Panc1 (cell line): Measurements from ENCODE around the gene ADCY2. TPM values are rescaled to one million over a fixed set of nuclear protein-coding genes. Genes with fewer than 3 reads are reported as not detected.

ENCODE experiments used
- ATAC-seq: fragments of 200-7000 bp; cut with Tn5 transposase; 2 replicates; pipeline ENCODE4 v1.9.1; 2020; ENCODE audit warnings: mild to moderate bottlenecking, moderate library complexity
- BruUV-seq: library from RNA; stranded (reverse); fragments of 400-500 nt; replicated peaks from 2 replicates; lab custom pipeline; 2021; lab: Mats Ljungman, UMichigan
- CTCF ChIA-PET: fragments of 300-600 bp; sonication (Branson Sonifier 250); formaldehyde crosslinking; loops from one replicate; lab custom pipeline; 2022; ENCODE audit warnings: antibody characterized with exemption; lab: Charles Lee
- POLR2A ChIA-PET: fragments of 300-600 bp; sonication (Branson Sonifier 250); formaldehyde crosslinking; loops from one replicate; lab custom pipeline; 2022; ENCODE audit warnings: antibody characterized with exemption; lab: Charles Lee
- DNase-seq: peaks from one replicate; pipeline ENCODE4 v3.0.0-alpha.2; 2010; ENCODE audit warnings: low read depth, low spot score
- H3K27ac ChIP-seq: 2 replicates; pipeline ENCODE4 v1.5.1; 2011; ENCODE audit warnings: mild to moderate bottlenecking, low read length, inconsistent platforms
- H3K27me3 ChIP-seq: fragments of 200-500 bp; sonication (Bioruptor generic); 2 replicates; pipeline ENCODE4 v1.6.0; 2014; ENCODE audit warnings: low read length, inconsistent platforms; ENCODE audit not compliant: control insufficient read depth, insufficient read depth
- H3K36me3 ChIP-seq: fragments of 200-500 bp; sonication (Bioruptor generic); 2 replicates; pipeline ENCODE4 v1.5.1; 2014; ENCODE audit warnings: inconsistent platforms, mild to moderate bottlenecking, low read length, moderate library complexity; ENCODE audit not compliant: control insufficient read depth, insufficient read depth
- H3K4me1 ChIP-seq: 2 replicates; pipeline ENCODE4 v1.5.1; 2011; ENCODE audit warnings: inconsistent platforms, mild to moderate bottlenecking, low read length, moderate library complexity; ENCODE audit not compliant: control insufficient read depth, insufficient read depth
- H3K4me3 ChIP-seq, 2 experiments: 2 replicates each; pipeline ENCODE4 v1.5.1; 2011 to 2012; ENCODE audit warnings: low read depth in 2 of 2, low read length in 2 of 2, mild to moderate bottlenecking in 2 of 2, inconsistent platforms in 1 of 2, moderate library complexity in 1 of 2
- H3K9me3 ChIP-seq: fragments of 200-500 bp; sonication (Bioruptor generic); 2 replicates; pipeline ENCODE4 v1.5.1; 2014; ENCODE audit warnings: low read depth, mild to moderate bottlenecking, inconsistent platforms, low read length, moderate library complexity; ENCODE audit not compliant: control insufficient read depth, insufficient read depth
- CTCF ChIP-seq: fragments of 450-650 bp; IDR thresholded peaks from 2 replicates; pipeline ENCODE4 v1.5.1; 2017; ENCODE audit warnings: mild to moderate bottlenecking
- POLR2AphosphoS5 ChIP-seq: IDR thresholded peaks from 2 replicates; pipeline ENCODE4 v1.6.1; 2012; ENCODE audit warnings: mild to moderate bottlenecking, low read depth, low read length, moderate library complexity
- SIN3A ChIP-seq: IDR thresholded peaks from 2 replicates; pipeline ENCODE4 v1.6.1; 2012; ENCODE audit warnings: low read depth, mild to moderate bottlenecking, low read length, moderate library complexity, borderline replicate concordance; ENCODE audit not compliant: insufficient read depth
- TCF7L2 ChIP-seq: IDR thresholded peaks from 2 replicates; pipeline ENCODE4 v1.6.1; 2011; ENCODE audit warnings: mild to moderate bottlenecking, low read depth, low read length, inconsistent platforms
- in situ Hi-C: cut with HindIII; loops from 2 replicates; pipeline ENCODE4 v1.10.0; 2016; ENCODE audit warnings: low sequenced_read_pairs, low pct_unique_long_range_greater_than_20kb
- intact Hi-C: fragments of 100-400 bp; cut with micrococcal nuclease; formaldehyde crosslinking; loops from one replicate; pipeline ENCODE4 v1.10.0; 2022; ENCODE audit not compliant: unreplicated experiment
- total RNA-seq: library from RNA; stranded (reverse); gene quantifications from one replicate; pipeline ENCODE4 v1.2.1, GENCODE V29; 2021; ENCODE audit not compliant: unreplicated experiment
- TF ChIP-seq, protein P1 (sequence below), 2 experiments: IDR thresholded peaks; 2 replicates each; pipeline ENCODE4 v1.6.1; 2011 to 2012; ENCODE audit warnings: low read depth in 2 of 2, control low read depth in 1 of 2, low read length in 1 of 2, mild to moderate bottlenecking in 1 of 2, moderate library complexity in 1 of 2; ENCODE audit not compliant: insufficient read depth in 1 of 2

Gene ADCY2
- total RNA-seq, 1 experiment from 2014 or later: 0.13 TPM

- Histone ChIP-seq H3K36me3 (no peaks in the 10 kb centered on the region), H3K4me1 (no peaks in the 10 kb centered on the region), H3K4me3 (no peak overlapping the region), H3K27me3 (no peaks in the 10 kb centered on the region), H3K9me3 (no peaks in the 10 kb centered on the region), H3K27ac (no peak overlapping the region)
- ATAC-seq (no peak), DNase-seq (no peak)
- CTCF ChIA-PET: no interaction called here
- no TSS peak for BruUV-seq
- intact Hi-C loops: no loop called here
- POLR2A ChIA-PET: no interaction called here
- TF ChIP-seq POLR2AphosphoS5: no peak
- in situ Hi-C loops: no loop called here
These were observed 275.5 kb downstream of the ADCY2 start for GRCh38 chr5:7671381-7671993.

GRCh38 chr5:7673658-7674057 is 277.7 kb downstream of the ADCY2 start:
- Histone ChIP-seq H3K27ac (no peak overlapping the region), H3K9me3 (no peaks in the 10 kb centered on the region), H3K4me3 (no peak overlapping the region), H3K36me3 (no peaks in the 10 kb centered on the region), H3K27me3 (no peaks in the 10 kb centered on the region), H3K4me1 (no peaks in the 10 kb centered on the region)
- no TSS peak for BruUV-seq
- ChIA-PET POLR2A (no interaction called here), CTCF (no interaction called here)
- intact Hi-C loops (no loop called here), in situ Hi-C loops (no loop called here)
- ATAC-seq (no peak), DNase-seq (no peak)
- TF ChIP-seq, protein P1, sequence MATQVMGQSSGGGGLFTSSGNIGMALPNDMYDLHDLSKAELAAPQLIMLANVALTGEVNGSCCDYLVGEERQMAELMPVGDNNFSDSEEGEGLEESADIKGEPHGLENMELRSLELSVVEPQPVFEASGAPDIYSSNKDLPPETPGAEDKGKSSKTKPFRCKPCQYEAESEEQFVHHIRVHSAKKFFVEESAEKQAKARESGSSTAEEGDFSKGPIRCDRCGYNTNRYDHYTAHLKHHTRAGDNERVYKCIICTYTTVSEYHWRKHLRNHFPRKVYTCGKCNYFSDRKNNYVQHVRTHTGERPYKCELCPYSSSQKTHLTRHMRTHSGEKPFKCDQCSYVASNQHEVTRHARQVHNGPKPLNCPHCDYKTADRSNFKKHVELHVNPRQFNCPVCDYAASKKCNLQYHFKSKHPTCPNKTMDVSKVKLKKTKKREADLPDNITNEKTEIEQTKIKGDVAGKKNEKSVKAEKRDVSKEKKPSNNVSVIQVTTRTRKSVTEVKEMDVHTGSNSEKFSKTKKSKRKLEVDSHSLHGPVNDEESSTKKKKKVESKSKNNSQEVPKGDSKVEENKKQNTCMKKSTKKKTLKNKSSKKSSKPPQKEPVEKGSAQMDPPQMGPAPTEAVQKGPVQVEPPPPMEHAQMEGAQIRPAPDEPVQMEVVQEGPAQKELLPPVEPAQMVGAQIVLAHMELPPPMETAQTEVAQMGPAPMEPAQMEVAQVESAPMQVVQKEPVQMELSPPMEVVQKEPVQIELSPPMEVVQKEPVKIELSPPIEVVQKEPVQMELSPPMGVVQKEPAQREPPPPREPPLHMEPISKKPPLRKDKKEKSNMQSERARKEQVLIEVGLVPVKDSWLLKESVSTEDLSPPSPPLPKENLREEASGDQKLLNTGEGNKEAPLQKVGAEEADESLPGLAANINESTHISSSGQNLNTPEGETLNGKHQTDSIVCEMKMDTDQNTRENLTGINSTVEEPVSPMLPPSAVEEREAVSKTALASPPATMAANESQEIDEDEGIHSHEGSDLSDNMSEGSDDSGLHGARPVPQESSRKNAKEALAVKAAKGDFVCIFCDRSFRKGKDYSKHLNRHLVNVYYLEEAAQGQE (IDR thresholded peaks at IDR 0.05; ENCODE audit: insufficient read depth in 1 of 2, low read depth in 2 of 2, low read length in 1 of 2): no peak
- TF ChIP-seq SIN3A: no peak
- TF ChIP-seq CTCF: no peak
- TF ChIP-seq POLR2AphosphoS5: no peak
- TF ChIP-seq TCF7L2: no peak

DNA sequence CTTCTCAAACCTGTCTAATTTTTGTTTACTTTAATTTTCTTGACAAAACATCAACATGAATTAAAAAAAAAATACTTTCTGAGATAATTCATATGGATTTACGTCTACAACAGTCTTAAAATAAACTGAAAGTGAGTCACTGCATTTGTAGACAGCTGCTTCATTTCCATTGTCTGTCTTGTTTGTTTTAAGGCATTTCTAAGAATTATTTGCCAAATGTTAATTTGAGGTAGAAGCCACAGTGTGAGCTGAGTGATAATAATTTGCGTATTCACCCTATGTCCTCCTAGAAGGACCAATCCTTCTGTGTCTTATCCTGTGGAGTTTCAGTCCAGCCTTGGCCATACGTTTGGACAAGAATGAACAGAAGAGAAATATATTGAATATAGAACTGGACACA is 280.5 kb downstream of the ADCY2 start:
- no TSS peak for BruUV-seq
- no peak for DNase-seq
- in situ Hi-C loops (no loop called here), intact Hi-C loops (no loop called here)
- H3K4me3 ChIP-seq: no peak overlapping the region
- H3K4me1 ChIP-seq: no peaks in the 10 kb centered on the region
- no peaks in the 10 kb centered on the region for H3K9me3 ChIP-seq
- TF ChIP-seq SIN3A (no peak), POLR2AphosphoS5 (no peak), TCF7L2 (no peak)
- TF ChIP-seq, protein P1 (IDR thresholded peaks at IDR 0.05; ENCODE audit: insufficient read depth in 1 of 2, low read depth in 2 of 2, low read length in 1 of 2): no peak
- CTCF ChIA-PET: no interaction called here
- H3K36me3 ChIP-seq: no peaks in the 10 kb centered on the region
- POLR2A ChIA-PET: no interaction called here
- no peak overlapping the region for H3K27ac ChIP-seq
- ATAC-seq: no peak
- no peaks in the 10 kb centered on the region for H3K27me3 ChIP-seq
